Fibroblast of villous mesenchyme (primary cell): ENCODE measurements around the gene SVOP. TPM values are rescaled to one million over a fixed set of nuclear protein-coding genes. Genes with fewer than 3 reads are reported as not detected.

Source experiments
- DNase-seq: peaks from one replicate; pipeline ENCODE4 v3.0.0-alpha.2; 2010; ENCODE audit warnings: low read depth
- H3K4me3 ChIP-seq: 2 replicates; pipeline ENCODE4 v1.5.1; 2011; ENCODE audit warnings: low read depth, mild to moderate bottlenecking, low read length
- total RNA-seq: library from RNA; depleted of rRNA; stranded (reverse); fragments of >200 nt; gene quantifications from 2 replicates; pipeline ENCODE4 v1.2.3, GENCODE V29; 2012
- TF ChIP-seq, protein P1 (sequence below): IDR thresholded peaks from 2 replicates; pipeline ENCODE4 v1.5.1; 2012; ENCODE audit warnings: low read depth, mild to moderate bottlenecking, low read length; ENCODE audit not compliant: insufficient read depth

Gene SVOP
- total RNA-seq, 1 donor, result not detected

DNA sequence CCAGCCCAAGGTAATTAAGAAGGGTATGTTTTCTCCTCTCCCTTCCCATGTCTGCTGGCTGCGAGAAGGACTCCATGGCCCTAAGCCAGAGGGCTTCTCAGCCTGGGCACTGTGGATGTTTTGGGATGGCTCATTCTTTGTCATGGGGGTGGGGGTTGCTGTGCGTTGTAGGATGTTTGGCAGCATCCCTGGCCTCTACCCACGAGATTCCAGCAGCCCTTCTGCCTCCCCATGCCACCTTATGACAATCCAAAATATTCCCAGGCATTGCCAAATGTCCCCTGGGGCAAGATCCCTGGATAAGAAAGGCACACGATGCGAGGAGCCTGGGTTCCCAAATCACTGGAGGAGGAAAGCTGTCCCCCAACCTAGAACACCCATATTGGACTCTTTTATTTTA lies 104.5 kb downstream of the SVOP start:
- no peak for DNase-seq
- TF ChIP-seq, protein P1, sequence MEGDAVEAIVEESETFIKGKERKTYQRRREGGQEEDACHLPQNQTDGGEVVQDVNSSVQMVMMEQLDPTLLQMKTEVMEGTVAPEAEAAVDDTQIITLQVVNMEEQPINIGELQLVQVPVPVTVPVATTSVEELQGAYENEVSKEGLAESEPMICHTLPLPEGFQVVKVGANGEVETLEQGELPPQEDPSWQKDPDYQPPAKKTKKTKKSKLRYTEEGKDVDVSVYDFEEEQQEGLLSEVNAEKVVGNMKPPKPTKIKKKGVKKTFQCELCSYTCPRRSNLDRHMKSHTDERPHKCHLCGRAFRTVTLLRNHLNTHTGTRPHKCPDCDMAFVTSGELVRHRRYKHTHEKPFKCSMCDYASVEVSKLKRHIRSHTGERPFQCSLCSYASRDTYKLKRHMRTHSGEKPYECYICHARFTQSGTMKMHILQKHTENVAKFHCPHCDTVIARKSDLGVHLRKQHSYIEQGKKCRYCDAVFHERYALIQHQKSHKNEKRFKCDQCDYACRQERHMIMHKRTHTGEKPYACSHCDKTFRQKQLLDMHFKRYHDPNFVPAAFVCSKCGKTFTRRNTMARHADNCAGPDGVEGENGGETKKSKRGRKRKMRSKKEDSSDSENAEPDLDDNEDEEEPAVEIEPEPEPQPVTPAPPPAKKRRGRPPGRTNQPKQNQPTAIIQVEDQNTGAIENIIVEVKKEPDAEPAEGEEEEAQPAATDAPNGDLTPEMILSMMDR, result no peak

DNA sequence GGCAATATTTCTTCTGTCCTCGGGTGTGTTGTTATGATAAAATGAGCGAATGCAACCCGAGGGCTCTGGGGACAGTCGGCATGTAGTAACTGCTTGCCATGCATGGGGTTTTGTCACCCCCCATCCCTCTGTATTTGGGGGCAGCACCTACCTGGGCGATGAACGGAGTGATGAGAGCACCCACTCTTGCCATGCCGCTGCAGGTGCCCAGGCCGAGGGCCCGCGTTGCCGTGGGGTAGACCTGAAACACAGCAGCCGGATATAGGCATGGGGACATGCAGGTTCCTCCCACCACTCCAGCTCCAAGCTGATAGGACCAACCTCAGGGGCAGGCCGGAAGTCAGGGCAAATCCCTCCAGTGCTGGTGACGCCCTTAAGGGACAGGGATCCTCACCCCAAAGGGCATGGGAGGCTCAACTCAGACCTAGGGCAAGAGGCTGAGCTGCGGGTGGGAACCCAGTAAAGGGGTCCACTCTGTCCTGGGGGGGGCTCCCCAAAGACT lies 105.2 kb downstream of the SVOP start:
- no peak overlapping the region for H3K4me3 ChIP-seq
- TF ChIP-seq, protein P1, result no peak
- no peak for DNase-seq

More for the DNA sequence above, 104.5 kb downstream of the SVOP start:
- H3K4me3 ChIP-seq, result no peak overlapping the region

DNA sequence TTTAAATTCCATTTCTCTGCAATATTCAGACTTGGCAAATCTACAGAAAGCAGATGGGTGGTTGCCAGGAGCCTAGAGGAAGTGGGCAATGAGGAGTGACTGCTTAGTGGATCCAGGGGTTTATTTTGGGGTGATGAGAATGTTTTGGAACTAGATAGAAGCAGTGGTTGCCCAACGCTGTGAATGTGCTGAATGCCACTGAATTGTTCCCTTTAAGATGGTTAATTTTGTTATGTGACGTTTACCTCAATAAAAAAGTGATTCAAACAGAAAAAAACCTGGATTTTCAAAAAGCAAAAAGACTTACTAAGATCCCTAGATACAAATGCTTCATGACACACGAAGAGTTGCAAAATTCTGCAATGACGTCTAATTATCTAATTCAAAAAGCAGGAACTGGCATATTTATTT lies 106.7 kb downstream of the SVOP start:
- TF ChIP-seq, protein P1, result no peak
- peak; percentile 2 for DNase-seq
- H3K4me3 ChIP-seq, result no peak overlapping the region

DNA sequence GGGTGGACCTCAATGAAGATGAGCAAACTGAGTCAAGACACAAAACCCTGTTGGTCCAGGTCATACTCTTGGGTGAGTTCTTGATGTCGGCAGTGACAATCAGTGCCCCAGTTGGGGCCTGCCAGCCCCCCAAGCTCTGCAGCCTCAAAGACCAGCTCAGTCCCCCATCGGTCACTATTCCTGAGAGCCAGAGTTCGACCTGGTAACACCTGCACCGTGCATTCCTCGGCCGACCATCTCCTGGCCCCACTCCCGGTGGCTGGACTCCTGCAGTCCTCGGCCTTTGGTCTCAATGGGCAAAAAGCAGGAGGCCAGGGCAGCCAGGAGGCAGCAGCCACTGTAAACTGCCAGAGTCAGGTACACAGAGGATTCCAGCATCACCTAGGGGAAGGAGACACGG lies 108.5 kb downstream of the SVOP start:
- TF ChIP-seq, protein P1, result no peak
- no peak overlapping the region for H3K4me3 ChIP-seq
- no peak for DNase-seq

DNA sequence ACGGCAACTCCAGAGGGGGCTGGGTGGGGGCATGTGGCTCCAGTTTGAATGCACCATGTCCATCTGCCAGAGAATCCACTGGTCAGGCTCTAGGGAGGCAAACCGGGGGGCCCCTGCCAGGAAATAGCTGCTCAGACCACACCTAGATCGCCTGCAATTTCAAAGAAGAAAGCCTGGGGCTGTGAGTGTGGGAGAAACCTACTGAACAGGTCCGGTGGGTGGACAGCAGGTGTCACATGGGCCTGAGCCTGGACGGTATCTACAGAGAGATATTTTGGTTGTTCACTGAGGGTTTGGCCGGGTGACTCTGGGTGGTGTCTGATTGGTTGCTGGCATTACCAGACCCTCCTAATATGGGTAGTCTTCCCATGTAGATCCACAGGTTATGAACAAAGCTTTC lies 109.0 kb downstream of the SVOP start:
- DNase-seq, result no peak
- TF ChIP-seq, protein P1, result no peak
- H3K4me3 ChIP-seq, result no peak overlapping the region

DNA sequence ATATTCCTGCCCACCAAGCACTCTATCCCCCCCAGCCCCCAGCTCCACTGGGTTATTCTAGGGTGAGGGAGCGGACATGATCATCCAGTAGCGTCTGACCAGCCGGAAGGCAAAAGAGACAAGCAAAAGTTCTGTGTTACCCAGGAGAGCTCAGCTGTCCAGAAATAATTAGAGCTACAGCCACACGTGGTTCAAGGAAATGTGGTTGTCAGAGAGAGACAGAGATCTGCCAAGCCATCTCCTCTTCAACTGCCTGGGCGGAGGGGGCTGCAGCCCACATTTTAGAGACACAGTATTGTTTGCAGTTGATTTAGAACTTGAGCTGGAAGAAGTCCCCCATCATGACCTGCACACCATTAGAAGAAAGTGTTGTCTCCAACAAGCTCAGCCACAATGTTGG lies 110.5 kb downstream of the SVOP start:
- no peak for DNase-seq
- no peak overlapping the region for H3K4me3 ChIP-seq
- TF ChIP-seq, protein P1, result no peak

DNA sequence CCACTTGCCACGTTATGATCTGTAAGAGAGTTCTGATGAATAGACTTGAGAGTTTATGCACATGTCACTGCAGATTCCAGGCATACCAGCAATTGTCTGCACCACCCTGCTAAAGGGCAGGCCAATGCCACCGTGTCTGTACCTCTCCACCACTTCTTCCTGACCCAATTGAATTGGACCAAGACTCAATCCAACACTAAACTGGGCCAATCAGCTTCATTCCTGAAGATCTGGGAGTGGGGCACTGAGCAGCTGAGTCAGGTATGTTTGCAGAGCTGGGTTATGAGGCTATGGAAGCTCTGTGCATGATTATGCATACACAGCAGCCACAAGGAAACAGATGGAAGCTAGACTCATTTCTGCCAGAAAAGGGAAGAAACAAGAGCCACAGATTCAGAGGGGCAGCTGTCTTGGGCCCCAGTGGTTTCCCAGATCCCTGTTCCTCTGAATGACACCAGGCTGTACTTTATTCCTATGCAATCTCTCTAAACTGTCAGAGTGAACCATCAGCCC lies 113.0 kb downstream of the SVOP start:
- TF ChIP-seq, protein P1, result no peak
- H3K4me3 ChIP-seq, result no peak overlapping the region
- no peak for DNase-seq
